PC-3 (cell line): ENCODE data around the gene ELP5. TPM values are rescaled to one million over a fixed set of nuclear protein-coding genes. Genes with fewer than 3 reads are reported as not detected.

Experiments
- ATAC-seq: fragments of 200-7000 bp; cut with Tn5 transposase; 2 replicates; pipeline ENCODE4 v1.9.1; 2020; ENCODE audit warnings: mild to moderate bottlenecking, moderate library complexity
- BruUV-seq: library from RNA; stranded (reverse); fragments of 400-500 nt; replicated peaks from 2 replicates; lab custom pipeline; 2021; lab: Mats Ljungman, UMichigan
- CTCF ChIA-PET: fragments of 300-600 bp; sonication (Branson Sonifier 250); formaldehyde crosslinking; loops from one replicate; lab custom pipeline; 2022; ENCODE audit warnings: antibody characterized with exemption; lab: Charles Lee
- POLR2A ChIA-PET: fragments of 300-600 bp; sonication (Branson Sonifier 250); formaldehyde crosslinking; loops from one replicate; lab custom pipeline; 2022; ENCODE audit warnings: antibody characterized with exemption; ENCODE audit not compliant: unreplicated experiment; lab: Charles Lee
- DNase-seq: peaks from one replicate; pipeline ENCODE4 v3.0.0-alpha.2; 2015
- H2AFZ ChIP-seq: fragments of 300-600 bp; sonication (generic); 2 replicates; pipeline ENCODE4 v1.6.0; 2016; ENCODE audit warnings: antibody characterized with exemption, low read length
- H3F3A ChIP-seq: fragments of 300-600 bp; sonication (generic); one replicate; pipeline ENCODE4 v1.6.0; 2017; ENCODE audit warnings: antibody characterized with exemption, low read length, control low read depth, mild to moderate bottlenecking; ENCODE audit not compliant: unreplicated experiment
- H3K27ac ChIP-seq: fragments of 300-600 bp; sonication (generic); 2 replicates; pipeline ENCODE4 v1.5.1; 2016; ENCODE audit warnings: mild to moderate bottlenecking, low read length
- H3K27me3 ChIP-seq: fragments of 300-600 bp; sonication (generic); 2 replicates; pipeline ENCODE4 v1.6.1; 2016; ENCODE audit warnings: low read length, mixed read lengths
- H3K36me3 ChIP-seq: fragments of 300-600 bp; sonication (generic); 2 replicates; pipeline ENCODE4 v1.6.1; 2016; ENCODE audit warnings: low read depth, mixed run types, low read length, mixed read lengths
- H3K4me1 ChIP-seq: fragments of 300-600 bp; sonication (generic); 2 replicates; pipeline ENCODE4 v1.5.1; 2016; ENCODE audit warnings: low read length; ENCODE audit not compliant: insufficient read depth
- H3K4me2 ChIP-seq: fragments of 300-600 bp; sonication (generic); 2 replicates; pipeline ENCODE4 v1.6.0; 2016; ENCODE audit warnings: low read length
- H3K4me3 ChIP-seq: fragments of 300-600 bp; sonication (generic); 2 replicates; pipeline ENCODE4 v1.5.1; 2016; ENCODE audit warnings: mild to moderate bottlenecking, low read length, mixed read lengths
- H3K79me2 ChIP-seq: fragments of 300-600 bp; sonication (generic); 2 replicates; pipeline ENCODE4 v1.6.1; 2017; ENCODE audit warnings: low read length, mixed read lengths
- H3K9ac ChIP-seq: fragments of 300-600 bp; sonication (generic); 2 replicates; pipeline ENCODE4 v1.6.0; 2016; ENCODE audit warnings: mild to moderate bottlenecking, low read length
- H3K9me2 ChIP-seq: fragments of 300-600 bp; sonication (generic); replicated peaks from 2 replicates; pipeline ENCODE4 v1.6.1; 2016; ENCODE audit warnings: mixed run types, low read length, mixed read lengths
- H3K9me3 ChIP-seq: fragments of 300-600 bp; sonication (generic); 2 replicates; pipeline ENCODE4 v1.6.1; 2016; ENCODE audit warnings: low read length, mixed read lengths
- H4K20me1 ChIP-seq: fragments of 300-600 bp; sonication (generic); 2 replicates; pipeline ENCODE4 v1.6.1; 2016; ENCODE audit warnings: low read length, mixed read lengths
- CTCF ChIP-seq: fragments of 300-600 bp; sonication (generic); conservative IDR thresholded peaks from 2 replicates; pipeline ENCODE4 v1.5.1; 2017; ENCODE audit warnings: antibody characterized with exemption, low read depth, mild to moderate bottlenecking, low read length
- EZH2 ChIP-seq: fragments of 300-600 bp; sonication (generic); IDR thresholded peaks from one replicate; pipeline ENCODE4 v1.6.1; 2017; ENCODE audit warnings: antibody characterized with exemption, mild to moderate bottlenecking, low read length; ENCODE audit not compliant: unreplicated experiment
- EZH2phosphoT487 ChIP-seq: fragments of 300-600 bp; sonication (generic); IDR thresholded peaks from 2 replicates; pipeline ENCODE4 v1.6.1; 2018; ENCODE audit warnings: mild to moderate bottlenecking, antibody characterized with exemption, low read length, borderline replicate concordance
- intact Hi-C: fragments of 100-400 bp; cut with micrococcal nuclease; formaldehyde crosslinking; loops from 2 replicates; pipeline ENCODE4 v1.9.0; 2023
- total RNA-seq: library from RNA; depleted of rRNA; stranded (reverse); fragments of >200 nt; gene quantifications from 2 replicates; pipeline ENCODE4 v1.2.3, GENCODE V29; 2014

Gene ELP5
- total RNA-seq, 1 experiment from 2014 or later = 67.5 TPM

GRCh38 chr17:7204336-7204735 lies 47.7 kb upstream of the ELP5 start:
- no peak overlapping the region for H2AFZ ChIP-seq
- intact Hi-C loops = no loop called here
- no peaks in the 10 kb centered on the region for H3K9me2 ChIP-seq
- DNase-seq = no peak
- H3K9ac ChIP-seq = no peak overlapping the region
- ATAC-seq = no peak
- CTCF ChIA-PET = no interaction called here
- no peaks in the 10 kb centered on the region for H3F3A ChIP-seq
- H3K4me2 ChIP-seq = no peak overlapping the region
- H3K4me3 ChIP-seq = no peak overlapping the region
- POLR2A ChIA-PET = no interaction called here
- no peaks in the 10 kb centered on the region for H4K20me1 ChIP-seq
- no peaks in the 10 kb centered on the region for H3K79me2 ChIP-seq
- no peaks in the 10 kb centered on the region for H3K27me3 ChIP-seq
- H3K36me3 ChIP-seq = no peaks in the 10 kb centered on the region
- no peaks in the 10 kb centered on the region for H3K9me3 ChIP-seq
- no peaks in the 10 kb centered on the region for H3K4me1 ChIP-seq
- TF ChIP-seq EZH2phosphoT487 = no peak
- TF ChIP-seq CTCF = no peak
- no peak for TF ChIP-seq EZH2
- no TSS peak for BruUV-seq
- no peak overlapping the region for H3K27ac ChIP-seq

- no peak overlapping the region for H2AFZ ChIP-seq
- DNase-seq = no peak
- BruUV-seq = no TSS peak
- H4K20me1 ChIP-seq = no peaks in the 10 kb centered on the region
- no peaks in the 10 kb centered on the region for H3K36me3 ChIP-seq
- intact Hi-C loops = no loop called here
- H3K4me2 ChIP-seq = no peak overlapping the region
- H3K4me3 ChIP-seq = no peak overlapping the region
- H3K9me3 ChIP-seq = no peaks in the 10 kb centered on the region
- H3K9ac ChIP-seq = no peak overlapping the region
- ChIA-PET POLR2A (no interaction called here), CTCF (no interaction called here)
- TF ChIP-seq CTCF = no peak
- H3K4me1 ChIP-seq = no peaks in the 10 kb centered on the region
- ATAC-seq = no peak
- no peaks in the 10 kb centered on the region for H3F3A ChIP-seq
- no peaks in the 10 kb centered on the region for H3K27me3 ChIP-seq
- no peak overlapping the region for H3K27ac ChIP-seq
- H3K9me2 ChIP-seq = no peaks in the 10 kb centered on the region
- H3K79me2 ChIP-seq = no peaks in the 10 kb centered on the region
These were observed 47.1 kb upstream of the ELP5 start for GRCh38 chr17:7204828-7205461.

GRCh38 chr17:7205561-7205960 lies 46.5 kb upstream of the ELP5 start:
- Histone ChIP-seq H3F3A (no peaks in the 10 kb centered on the region), H3K79me2 (no peaks in the 10 kb centered on the region), H3K36me3 (no peaks in the 10 kb centered on the region), H3K27me3 (no peaks in the 10 kb centered on the region), H3K4me2 (no peak overlapping the region), H3K9me2 (no peaks in the 10 kb centered on the region), H3K9ac (no peak overlapping the region), H2AFZ (no peak overlapping the region), H3K4me3 (no peak overlapping the region), H3K27ac (no peak overlapping the region), H4K20me1 (no peaks in the 10 kb centered on the region), H3K9me3 (no peaks in the 10 kb centered on the region), H3K4me1 (no peaks in the 10 kb centered on the region)
- no peak for ATAC-seq
- DNase-seq = no peak
- POLR2A ChIA-PET = no interaction called here
- intact Hi-C loops = no loop called here
- BruUV-seq = no TSS peak
- TF ChIP-seq CTCF (no peak), EZH2 (no peak), EZH2phosphoT487 (no peak)
- CTCF ChIA-PET = no interaction called here
